K562 (cell line): ENCODE data around the gene RPS19BP1. TPM values are rescaled to one million over a fixed set of nuclear protein-coding genes. Genes with fewer than 3 reads are reported as not detected.

Experiments
- CXXC5 ChIP-seq: fragments of 250-450 bp; sonication (Bioruptor Pico); IDR thresholded peaks from 2 replicates; pipeline ENCODE4 v1.8.0; 2022; ENCODE audit warnings: inconsistent platforms, mild to moderate bottlenecking, moderate library complexity
- DACH1 ChIP-seq: fragments of 450-650 bp; IDR thresholded peaks from 2 replicates; pipeline ENCODE4 v1.6.1; 2018; ENCODE audit not compliant: partially characterized antibody
- EP300 ChIP-seq: IDR thresholded peaks from 2 replicates; pipeline ENCODE4 v1.6.1; 2012; ENCODE audit warnings: low read length, improper control_type of control experiment
- KDM2B ChIP-seq: fragments of 250-450 bp; sonication (Bioruptor Pico); IDR thresholded peaks from 2 replicates; pipeline ENCODE4 v1.8.0; 2021; ENCODE audit warnings: mild to moderate bottlenecking, moderate library complexity
- NCOA2 ChIP-seq, 2 experiments: fragments of 450-650 bp; IDR thresholded peaks; 2 replicates each; pipeline ENCODE4 v1.6.1; 2018; ENCODE audit warnings: mild to moderate bottlenecking in 2 of 2, moderate library complexity in 1 of 2; ENCODE audit not compliant: partially characterized antibody in 2 of 2
- NFIX ChIP-seq: fragments of 250-450 bp; sonication (Bioruptor Pico); IDR thresholded peaks from 2 replicates; pipeline ENCODE4 v1.4.0; 2020; ENCODE audit warnings: low read depth, mild to moderate bottlenecking, moderate library complexity
- POLR3A ChIP-seq: IDR thresholded peaks from 2 replicates; pipeline ENCODE4 v1.6.1; 2011; ENCODE audit warnings: borderline replicate concordance, mild to moderate bottlenecking, moderate library complexity; ENCODE audit not compliant: insufficient read length, insufficient read depth; ENCODE audit errors: extremely low read depth
- SP2 ChIP-seq: IDR thresholded peaks from 2 replicates; pipeline ENCODE4 v1.6.1; 2011; ENCODE audit warnings: mild to moderate bottlenecking, low read depth, low read length, moderate library complexity; ENCODE audit not compliant: poor library complexity, severe bottlenecking; ENCODE audit errors: extremely low read depth
- ZNF551 ChIP-seq: fragments of 250-450 bp; sonication (Bioruptor Pico); IDR thresholded peaks from 2 replicates; pipeline ENCODE4 v1.5.0; 2021; ENCODE audit warnings: mild to moderate bottlenecking, moderate library complexity
- ZNF766 ChIP-seq: fragments of 200-800 bp; sonication (Bioruptor generic); conservative IDR thresholded peaks from 2 replicates; pipeline ENCODE4 v1.6.1; 2016; ENCODE audit warnings: missing genetic modification characterization, missing compliant biosample characterization
- polyA plus RNA-seq, 8 experiments: library from polyadenylated mRNA; depleted of rRNA in 4 of 8; stranded (reverse) in 5 of 8; unstranded in 3 of 8; fragments of >200 nt; fragmentation: Nextera tagmentation in 2 of 8; fragmentation: Illumina TruSeq in 1 of 8; extraction: Ambion mirVana in 2 of 8; extraction: Trizol in 1 of 8; gene quantifications; 2 replicates each; pipeline versions ENCODE4 v1.2.1 to v1.2.3, GENCODE V29; 2011 to 2014; ENCODE audit warnings: inconsistent platforms in 1 of 8, missing spikeins in 1 of 8
- total RNA-seq, 7 experiments: library from RNA; depleted of rRNA in 6 of 7; stranded (reverse); fragments of >200 nt in 6 of 7; fragmentation: Illumina TruSeq in 2 of 7; extraction: Trizol in 2 of 7; gene quantifications; 2 replicates each; pipeline versions ENCODE4 v1.2.1 to v1.2.3, GENCODE V29; 2011 to 2021; ENCODE audit warnings: low replicate concordance in 1 of 7
- TF ChIP-seq, protein P1 (sequence below): sonication (generic); formaldehyde crosslinking; IDR thresholded peaks from 2 replicates; pipeline ENCODE4 v1.8.1; 2023; ENCODE audit warnings: mild to moderate bottlenecking, missing genetic modification reagents

RPS19BP1 gene
- total and polyA plus RNA-seq, 9 of the 15 experiments (the other 6 are each of a cell fraction or from before 2014, with no cell fraction given) = 3.0 to 223 (median 84.3) TPM

- TF ChIP-seq EP300 (no peak), CXXC5 (peak; percentile 82), NCOA2 (IDR thresholded peaks at IDR 0.05; ENCODE audit: partially characterized antibody in 2 of 2) (no peak), ZNF766 (peak; percentile 66; the same call in 1 of the 2 replicates), POLR3A (no peak), NFIX (CRISPR knock-in tag) (no peak), DACH1 (no peak), KDM2B (CRISPR knock-in tag) (no peak), ZNF551 (CRISPR knock-in tag) (no peak), SP2 (no peak)
- TF ChIP-seq, protein P1, sequence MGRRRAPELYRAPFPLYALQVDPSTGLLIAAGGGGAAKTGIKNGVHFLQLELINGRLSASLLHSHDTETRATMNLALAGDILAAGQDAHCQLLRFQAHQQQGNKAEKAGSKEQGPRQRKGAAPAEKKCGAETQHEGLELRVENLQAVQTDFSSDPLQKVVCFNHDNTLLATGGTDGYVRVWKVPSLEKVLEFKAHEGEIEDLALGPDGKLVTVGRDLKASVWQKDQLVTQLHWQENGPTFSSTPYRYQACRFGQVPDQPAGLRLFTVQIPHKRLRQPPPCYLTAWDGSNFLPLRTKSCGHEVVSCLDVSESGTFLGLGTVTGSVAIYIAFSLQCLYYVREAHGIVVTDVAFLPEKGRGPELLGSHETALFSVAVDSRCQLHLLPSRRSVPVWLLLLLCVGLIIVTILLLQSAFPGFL (CRISPR knock-in tag) = no peak; the same call in 1 of the 2 replicates
- TF ChIP-seq, all 486 proteins: peak for 38
Observed at GRCh38 chr22:39545386-39546365, 13.1 kb upstream of the RPS19BP1 start (continued).
